Chondrocyte (in vitro differentiated cells): Measurements from ENCODE around the gene PANK1. TPM values are rescaled to one million over a fixed set of nuclear protein-coding genes. Genes with fewer than 3 reads are reported as not detected.

Experiments
- DNase-seq: peaks from one replicate; pipeline ENCODE4 v3.0.0; 2021; ENCODE audit warnings: mixed read lengths, low spot score
- H3K27ac Mint-ChIP-seq: one replicate; pipeline ENCODE4 v1.8.0; 2021; ENCODE audit warnings: mild to moderate bottlenecking, moderate library complexity, mixed read lengths; ENCODE audit not compliant: unreplicated experiment
- H3K27me3 Mint-ChIP-seq: 2 replicates; pipeline ENCODE4 v1.8.0; 2021; ENCODE audit warnings: low read depth, mixed read lengths
- H3K36me3 Mint-ChIP-seq: 2 replicates; pipeline ENCODE4 v1.8.0; 2021; ENCODE audit warnings: low read depth, mixed read lengths
- H3K4me1 Mint-ChIP-seq: 2 replicates; pipeline ENCODE4 v1.8.0; 2021; ENCODE audit warnings: low read depth, mild to moderate bottlenecking, mixed read lengths
- H3K4me3 Mint-ChIP-seq: one replicate; pipeline ENCODE4 v1.8.0; 2021; ENCODE audit warnings: mild to moderate bottlenecking, moderate library complexity, mixed read lengths; ENCODE audit not compliant: unreplicated experiment
- H3K9me3 Mint-ChIP-seq: 2 replicates; pipeline ENCODE4 v1.8.0; 2021; ENCODE audit warnings: low read depth, mixed read lengths
- CTCF ChIP-seq: fragments of 200-600 bp; sonication (generic); IDR thresholded peaks from 2 replicates; pipeline ENCODE4 v1.5.0; 2021; ENCODE audit warnings: antibody characterized with exemption, mild to moderate bottlenecking, moderate library complexity
- total RNA-seq: library from RNA; stranded (reverse); gene quantifications from 3 replicates; pipeline ENCODE4 v1.2.1, GENCODE V29; 2021

PANK1 gene
- total RNA-seq, 1 donor from 2014 or later = 7.6 TPM

GRCh38 chr10:89601728-89602361 is 43.2 kb downstream of the PANK1 start:
- Mint-ChIP-seq H3K4me3 (no peak overlapping the region), H3K9me3 (no peaks in the 10 kb centered on the region), H3K36me3 (peaks cover 14% of the 10 kb centered on the region), H3K4me1 (peaks cover 14% of the 10 kb centered on the region), H3K27ac (no peak overlapping the region), H3K27me3 (no peaks in the 10 kb centered on the region)
- no peak for TF ChIP-seq CTCF
- no peak for DNase-seq

GRCh38 chr10:89600041-89600440 is 45.0 kb downstream of the PANK1 start:
- Mint-ChIP-seq H3K27ac (no peak overlapping the region), H3K9me3 (no peaks in the 10 kb centered on the region), H3K36me3 (peaks cover 6% of the 10 kb centered on the region), H3K4me1 (peaks cover 14% of the 10 kb centered on the region), H3K4me3 (no peak overlapping the region), H3K27me3 (no peaks in the 10 kb centered on the region)
- no peak for TF ChIP-seq CTCF
- DNase-seq = no peak

GRCh38 chr10:89593043-89593442 is 52.0 kb downstream of the PANK1 start:
- Mint-ChIP-seq H3K27me3 (no peaks in the 10 kb centered on the region), H3K9me3 (peaks cover 6% of the 10 kb centered on the region), H3K4me1 (peaks cover 37% of the 10 kb centered on the region), H3K4me3 (no peak overlapping the region), H3K36me3 (peaks cover under 1% of the 10 kb centered on the region), H3K27ac (no peak overlapping the region)
- TF ChIP-seq CTCF = no peak
- DNase-seq = no peak

- peaks cover 3% of the 10 kb centered on the region for H3K36me3 Mint-ChIP-seq
- no peak for DNase-seq
- H3K27me3 Mint-ChIP-seq = no peaks in the 10 kb centered on the region
- H3K9me3 Mint-ChIP-seq = peaks cover 9% of the 10 kb centered on the region
- no peak for TF ChIP-seq CTCF
- peaks cover 37% of the 10 kb centered on the region for H3K4me1 Mint-ChIP-seq
- peak overlapping the region; percentile 89 for H3K27ac Mint-ChIP-seq
- H3K4me3 Mint-ChIP-seq = no peak overlapping the region
Measured at GRCh38 chr10:89592539-89592938, 52.5 kb downstream of the PANK1 start.

- Mint-ChIP-seq H3K4me1 (peaks cover 40% of the 10 kb centered on the region), H3K4me3 (no peak overlapping the region), H3K27me3 (no peaks in the 10 kb centered on the region), H3K36me3 (peaks cover 3% of the 10 kb centered on the region), H3K27ac (peak overlapping the region; percentile 89), H3K9me3 (peaks cover 9% of the 10 kb centered on the region)
- DNase-seq = no peak
- no peak for TF ChIP-seq CTCF
Measured at GRCh38 chr10:89591796-89592271, 53.2 kb downstream of the PANK1 start.
